KBM-7 (cell line): ENCODE results near the gene DCST1.
A peak's percentile ranks its signal among the peaks of the same experiment; 100 is the strongest.

ENCODE experiments used
- DNase-seq: peaks from one replicate; pipeline ENCODE4 v3.0.0-alpha.2; 2015
- in situ Hi-C: fragments of 300-500 bp; cut with MboI; formaldehyde crosslinking; loops from 2 replicates; pipeline ENCODE4 v1.14.3; 2020; ENCODE audit warnings: low sequenced_read_pairs, low pct_unique_long_range_greater_than_20kb, mixed read lengths

Gene DCST1

DNA sequence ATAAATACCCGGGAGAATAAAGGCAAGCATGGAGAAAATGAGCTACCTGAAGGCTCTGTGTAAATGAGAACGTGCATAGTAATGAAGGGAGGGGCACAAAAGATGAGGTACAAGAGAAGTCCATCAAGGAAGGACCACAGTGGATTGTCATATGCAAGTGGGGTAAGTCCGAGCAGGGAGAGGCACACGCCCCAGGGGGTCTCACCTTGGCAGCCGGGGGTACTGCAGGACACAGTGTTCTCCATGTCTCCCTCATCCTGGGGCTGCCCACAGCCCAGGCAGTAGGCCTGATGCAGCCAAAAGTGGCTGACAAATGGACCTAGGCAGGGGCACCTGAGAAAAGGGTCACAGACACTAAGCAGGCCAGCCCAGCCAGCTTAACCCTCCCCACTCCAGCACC lies 10.0 kb upstream of the DCST1 start:
- no peak for DNase-seq
- in situ Hi-C loops = no loop called here

DNA sequence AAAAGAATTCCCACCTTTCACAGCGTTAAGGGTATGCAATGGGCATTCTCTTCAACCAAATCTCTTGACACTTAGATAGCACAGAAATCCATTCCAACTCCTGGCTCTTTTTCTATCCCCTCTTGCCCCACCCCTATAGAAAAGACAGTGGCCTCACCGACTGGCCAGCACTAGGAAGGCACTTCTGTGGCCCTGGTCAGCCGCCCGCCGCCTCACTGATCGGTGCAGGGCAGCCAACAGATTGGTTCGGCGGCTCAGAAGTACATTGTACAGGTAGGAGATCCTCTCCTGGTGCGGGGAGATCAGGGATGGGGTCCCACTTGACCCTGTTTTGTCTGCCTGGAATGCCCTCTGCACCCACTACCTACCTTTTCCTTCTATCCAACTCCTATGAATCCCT lies 9.3 kb upstream of the DCST1 start:
- in situ Hi-C loops = no loop called here
- DNase-seq = no peak

DNA sequence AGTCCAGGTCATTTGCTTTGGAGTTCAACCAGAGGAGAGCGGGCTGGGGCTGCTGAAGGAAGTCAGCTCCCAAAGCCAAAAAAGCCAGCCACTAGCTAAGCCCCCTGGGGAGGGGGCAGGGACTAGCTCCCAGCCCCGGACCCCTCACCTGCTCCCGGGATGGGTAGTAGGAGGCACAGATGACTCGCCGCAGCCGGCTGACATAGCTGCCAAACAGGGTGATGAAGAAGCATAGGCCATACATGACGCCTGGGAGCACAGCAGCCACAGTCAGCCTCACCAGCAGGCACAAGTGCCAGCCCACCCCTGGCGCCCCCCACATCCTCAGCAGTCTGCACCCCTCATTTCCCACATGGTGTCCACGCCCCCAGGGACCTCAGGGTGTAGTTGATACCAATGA lies 7.5 kb upstream of the DCST1 start:
- no peak for DNase-seq
- in situ Hi-C loops = no loop called here

DNA sequence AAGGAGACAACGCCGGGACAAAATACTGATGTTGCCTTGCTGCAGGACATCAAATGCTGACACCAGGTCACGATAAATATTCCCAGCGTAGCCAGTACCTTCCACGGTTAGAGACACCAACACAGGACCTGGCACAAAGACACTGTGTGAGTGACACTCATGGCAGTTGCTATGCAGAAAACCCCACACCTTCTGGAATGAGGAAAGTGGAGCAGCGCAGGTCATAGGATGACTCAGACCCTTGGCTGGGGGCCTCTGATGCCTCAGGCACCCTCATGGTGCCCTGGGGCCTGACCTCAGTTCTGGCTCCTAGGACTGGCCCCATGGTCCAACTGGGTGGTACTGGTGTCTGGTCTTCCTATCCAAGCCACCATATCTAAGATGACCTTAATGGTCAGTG lies 7.0 kb upstream of the DCST1 start:
- in situ Hi-C loops = no loop called here
- no peak for DNase-seq

DNA sequence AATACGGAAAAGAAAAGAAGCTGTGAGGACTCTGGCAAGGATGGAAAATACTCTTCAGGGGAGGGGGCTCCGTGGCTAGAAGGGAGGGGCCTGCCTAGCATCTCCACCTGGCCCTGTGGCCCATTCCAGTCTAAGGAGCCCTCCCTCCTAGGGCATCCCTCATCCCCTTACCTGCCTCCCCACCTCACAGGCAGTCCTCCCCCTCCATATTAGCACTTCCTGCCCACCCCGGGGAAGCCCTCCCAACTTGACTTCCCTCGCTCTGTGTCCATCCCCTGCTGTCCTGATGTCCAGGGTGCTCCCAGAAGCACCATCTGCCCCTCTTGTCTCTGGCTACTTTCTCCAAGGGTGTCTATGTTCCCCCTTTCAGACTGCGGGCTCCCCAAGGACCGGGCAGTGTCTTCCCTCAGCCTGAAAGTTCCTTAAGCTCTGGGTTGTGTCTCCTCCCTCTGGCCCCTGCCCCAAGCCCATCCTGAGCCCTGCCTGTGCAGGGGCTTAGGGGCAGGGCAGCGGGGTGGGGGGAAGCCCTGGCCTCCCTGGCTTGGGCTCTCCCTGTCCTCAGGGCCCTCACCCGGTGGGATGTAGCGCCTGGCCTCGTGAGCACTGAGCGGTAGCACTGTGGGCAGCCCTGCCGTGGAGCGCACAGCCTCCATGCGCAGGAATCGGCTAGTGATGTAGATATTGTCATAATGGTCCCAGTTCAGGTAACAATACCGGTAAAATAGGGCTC lies 3.9 kb upstream of the DCST1 start:
- no peak for DNase-seq
- in situ Hi-C loops = no loop called here

DNA sequence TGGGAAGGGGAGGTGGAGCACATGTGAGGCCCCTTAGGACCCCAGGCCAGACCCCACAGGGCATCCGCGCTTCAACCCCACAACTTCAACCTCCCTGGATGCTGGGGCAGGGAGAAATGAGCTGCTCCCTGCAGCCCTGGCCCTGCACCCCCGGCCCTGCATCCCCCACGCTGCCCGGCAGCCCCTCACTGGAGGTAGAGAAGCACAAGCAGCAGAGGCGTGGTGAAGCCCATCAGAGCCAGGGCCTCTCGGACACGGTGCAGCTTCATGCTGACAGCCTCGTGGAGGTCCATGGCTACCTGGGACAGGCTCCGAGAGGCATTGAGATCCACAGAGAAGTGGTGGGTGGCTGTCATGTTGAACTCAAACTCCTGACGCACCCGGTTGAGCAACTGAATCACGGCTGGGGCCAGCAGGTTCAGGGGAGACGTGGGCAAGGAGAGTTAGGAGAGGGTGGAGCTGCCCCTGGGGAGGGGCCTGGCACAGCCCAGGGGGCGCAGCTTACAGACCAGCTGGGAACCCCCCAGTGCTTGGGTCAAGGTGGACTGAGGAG lies 3.3 kb upstream of the DCST1 start:
- no peak for DNase-seq
- in situ Hi-C loops = no loop called here

DNA sequence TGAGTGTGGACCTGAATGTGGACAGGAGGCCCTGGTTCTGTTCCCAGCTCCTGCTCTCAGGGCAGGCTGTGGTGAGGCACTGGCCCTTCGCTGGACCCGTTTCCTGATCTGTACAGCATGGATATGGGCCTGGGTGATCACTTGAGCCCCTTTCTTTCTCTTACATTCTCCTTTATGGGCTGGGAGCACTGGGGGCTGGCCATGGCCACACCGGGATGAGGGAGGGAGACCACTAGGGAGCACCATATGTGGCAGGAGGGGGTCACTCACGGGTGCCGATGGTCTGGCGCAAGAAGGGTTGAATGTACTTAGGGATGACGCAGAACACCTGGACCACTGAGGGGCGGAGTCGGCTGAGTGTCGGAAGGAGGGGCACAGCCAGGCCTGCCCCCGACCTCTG lies 2.7 kb upstream of the DCST1 start:
- no peak for DNase-seq
- in situ Hi-C loops = no loop called here

DNA sequence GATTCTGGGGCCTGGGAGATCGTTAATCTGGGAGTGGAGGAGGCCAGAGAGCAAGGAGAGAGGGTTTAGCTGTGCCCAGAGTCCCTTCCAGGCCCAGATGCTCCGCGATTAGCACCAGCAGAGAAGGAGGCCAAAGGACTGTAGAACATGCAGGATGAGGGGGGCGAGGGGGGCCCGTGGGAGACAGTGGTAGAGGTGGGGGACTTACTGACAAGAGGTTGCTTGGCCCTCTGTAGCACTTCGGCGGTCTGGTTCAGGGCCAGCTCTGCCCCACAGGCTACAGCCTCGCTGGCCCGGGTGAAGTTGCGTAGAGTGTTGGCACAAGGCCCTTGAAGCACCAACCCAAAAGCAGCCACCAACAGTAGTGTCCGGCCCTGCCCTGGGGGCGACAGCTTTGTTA lies 738 bp upstream of the DCST1 start:
- in situ Hi-C loops = no loop called here
- no peak for DNase-seq

DNA sequence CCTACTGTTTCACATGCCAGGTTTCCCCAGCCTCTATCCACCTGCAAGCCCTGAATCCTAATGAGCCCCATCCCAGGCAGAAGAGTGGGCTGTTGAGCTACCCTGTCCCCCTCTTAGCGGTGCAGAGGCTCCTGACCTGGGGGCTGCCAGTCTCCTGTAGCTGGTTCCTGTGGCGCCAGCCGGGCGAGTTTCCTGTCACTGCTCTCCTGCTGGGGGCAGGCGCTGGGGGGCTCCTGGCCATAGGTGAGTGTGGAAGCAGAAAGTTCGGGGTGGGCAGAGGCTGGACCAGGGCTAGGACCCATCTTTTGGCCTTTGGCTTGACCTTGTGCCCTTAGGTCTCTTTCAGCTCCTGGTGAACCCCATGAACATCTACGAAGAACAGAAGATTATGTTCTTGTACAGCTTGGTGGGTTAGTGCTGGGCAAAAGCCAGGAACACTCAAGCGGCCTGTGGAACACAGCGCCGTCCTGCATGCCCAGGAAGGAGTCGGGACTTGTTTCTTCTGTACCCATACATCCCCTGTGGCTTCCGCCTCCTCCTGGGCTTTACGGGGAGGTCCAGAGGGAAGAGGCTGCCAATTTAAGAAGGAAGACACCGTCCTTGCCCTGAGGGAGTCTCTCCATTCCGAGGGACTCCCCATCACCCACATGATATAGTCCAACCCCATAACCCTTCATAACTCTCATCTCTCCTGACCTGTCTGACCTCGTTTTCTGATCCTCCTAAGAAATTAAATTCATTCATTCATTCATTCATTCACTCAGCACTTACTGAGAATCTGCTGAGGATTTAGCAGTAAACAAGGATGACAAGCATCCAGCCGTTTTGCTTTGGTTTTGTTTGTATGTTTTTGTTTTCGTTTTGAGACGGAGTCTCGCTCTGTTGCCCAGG lies 939 bp downstream of the DCST1 start:
- DNase-seq = no peak
- in situ Hi-C loops = no loop called here

DNA sequence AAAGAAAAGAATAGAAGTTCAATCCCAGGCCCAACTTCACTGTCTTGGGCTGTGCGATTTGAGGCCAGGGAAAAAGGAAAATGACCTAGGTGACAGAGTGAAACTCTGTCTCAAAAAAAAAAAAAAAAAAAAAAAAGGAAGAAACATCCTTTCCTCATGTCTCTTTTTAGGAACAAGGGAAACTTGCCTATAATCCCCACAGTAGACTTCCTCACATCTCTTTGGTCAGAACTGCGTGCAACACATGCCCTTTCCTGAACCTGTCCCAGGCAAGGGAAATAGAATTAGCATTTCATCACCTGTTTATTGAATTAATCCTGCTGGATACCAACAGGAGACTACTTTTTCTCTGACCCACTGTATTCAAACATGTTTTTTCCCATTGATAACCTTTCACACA lies 2.3 kb downstream of the DCST1 start:
- no peak for DNase-seq
- in situ Hi-C loops = no loop called here

DNA sequence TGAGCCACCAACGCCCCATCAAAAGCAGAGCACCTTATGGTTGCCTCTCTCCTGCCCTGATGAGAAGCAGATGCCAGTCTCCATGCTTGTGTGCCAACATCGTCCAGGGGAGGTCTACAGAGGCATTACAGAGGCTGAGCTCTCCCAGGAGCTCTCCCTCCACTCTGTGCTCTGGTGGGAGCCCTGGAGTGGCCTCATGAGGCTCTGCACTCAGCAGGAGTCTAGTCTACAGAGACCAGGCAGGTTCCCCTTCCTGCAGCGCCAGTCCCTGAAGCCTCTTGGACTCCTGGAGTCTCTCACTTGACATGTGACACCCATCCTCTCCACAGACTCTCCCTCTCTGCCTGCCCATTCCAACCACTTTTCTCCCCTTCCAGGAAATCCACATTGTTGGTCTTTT lies 3.4 kb downstream of the DCST1 start:
- DNase-seq = peak; percentile 17
- in situ Hi-C loops = no loop called here

DNA sequence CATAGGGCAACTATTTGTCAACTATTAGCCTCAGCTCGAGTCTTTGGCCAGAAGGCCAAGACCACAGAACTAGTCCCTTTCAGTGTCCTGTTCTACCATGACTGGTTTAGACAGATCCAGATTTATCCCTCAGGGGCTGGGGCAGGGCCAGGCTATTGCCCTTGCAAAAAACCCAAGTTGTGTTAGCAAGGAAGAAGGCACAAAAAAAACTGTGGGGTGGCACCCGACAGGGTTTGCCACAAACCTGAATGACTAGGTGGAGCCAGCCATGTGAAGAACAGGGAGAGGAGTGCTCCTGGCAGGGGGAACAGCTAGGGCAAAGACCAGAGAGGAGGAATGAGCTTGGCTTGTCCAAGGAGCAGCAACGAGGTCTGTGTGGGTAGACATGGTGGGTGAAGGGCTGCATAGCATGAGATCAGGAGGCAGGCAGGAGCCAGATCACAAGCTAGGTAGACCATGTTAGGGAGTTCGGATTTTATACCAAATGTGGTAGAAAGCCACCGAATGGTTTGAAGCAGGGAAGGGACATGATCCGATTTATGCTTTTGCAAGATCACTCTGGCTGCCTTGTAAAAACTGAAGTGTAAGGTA lies 4.3 kb downstream of the DCST1 start:
- in situ Hi-C loops = no loop called here
- DNase-seq = no peak

DNA sequence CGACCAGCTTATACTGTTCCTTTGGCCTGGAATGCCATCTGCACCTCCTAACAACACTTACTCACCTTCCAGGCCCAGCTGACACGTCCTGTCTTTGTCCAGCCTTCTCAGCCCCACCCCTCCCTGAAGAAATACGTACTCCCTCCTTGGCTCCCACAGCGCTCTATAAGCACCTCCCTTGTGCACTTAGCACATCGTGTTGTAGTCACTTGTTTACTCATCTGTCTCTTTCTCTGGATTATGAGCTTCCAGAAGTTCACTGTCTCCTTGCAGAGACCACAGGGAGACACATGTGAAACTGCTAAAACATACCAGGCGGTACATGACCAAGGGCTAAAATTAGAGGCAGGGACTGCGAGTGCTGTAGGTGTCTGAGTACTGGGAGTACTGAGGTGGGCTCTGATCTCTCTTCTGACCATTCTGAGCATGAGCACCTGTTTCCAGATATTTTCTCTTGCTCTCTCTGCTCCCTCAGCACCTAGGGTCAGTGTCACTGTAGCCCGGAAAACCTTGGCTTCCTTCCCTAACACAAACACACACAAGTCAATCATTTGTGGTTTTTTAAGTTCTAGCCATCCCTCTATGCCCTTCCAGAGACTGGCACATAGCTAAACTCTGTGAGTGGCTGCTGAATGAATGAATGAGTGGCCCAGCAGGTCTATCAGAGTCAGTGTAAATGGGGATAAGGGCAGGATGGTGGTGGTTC lies 5.1 kb downstream of the DCST1 start:
- in situ Hi-C loops = no loop called here

DNA sequence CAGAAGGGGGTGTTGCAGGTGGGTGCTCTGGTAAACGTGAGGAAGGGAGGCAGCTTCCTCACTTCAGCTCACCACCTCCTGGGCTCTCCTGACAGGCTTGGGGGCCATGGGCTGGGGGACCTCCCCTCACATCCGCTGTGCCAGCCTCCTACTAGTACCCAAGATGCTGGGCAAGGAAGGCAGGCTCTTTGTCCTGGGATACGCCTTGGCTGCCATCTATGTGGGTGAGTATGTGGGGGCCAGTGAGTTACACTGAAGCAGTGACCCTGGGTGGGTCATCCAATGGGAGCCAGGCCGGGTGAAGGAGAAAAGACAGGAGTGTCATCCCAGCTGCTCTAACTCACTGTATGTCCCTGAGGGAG lies 5.7 kb downstream of the DCST1 start:
- in situ Hi-C loops = no loop called here
- DNase-seq = no peak

More for the DNA sequence above, 5.1 kb downstream of the DCST1 start:
- DNase-seq = no peak

DNA sequence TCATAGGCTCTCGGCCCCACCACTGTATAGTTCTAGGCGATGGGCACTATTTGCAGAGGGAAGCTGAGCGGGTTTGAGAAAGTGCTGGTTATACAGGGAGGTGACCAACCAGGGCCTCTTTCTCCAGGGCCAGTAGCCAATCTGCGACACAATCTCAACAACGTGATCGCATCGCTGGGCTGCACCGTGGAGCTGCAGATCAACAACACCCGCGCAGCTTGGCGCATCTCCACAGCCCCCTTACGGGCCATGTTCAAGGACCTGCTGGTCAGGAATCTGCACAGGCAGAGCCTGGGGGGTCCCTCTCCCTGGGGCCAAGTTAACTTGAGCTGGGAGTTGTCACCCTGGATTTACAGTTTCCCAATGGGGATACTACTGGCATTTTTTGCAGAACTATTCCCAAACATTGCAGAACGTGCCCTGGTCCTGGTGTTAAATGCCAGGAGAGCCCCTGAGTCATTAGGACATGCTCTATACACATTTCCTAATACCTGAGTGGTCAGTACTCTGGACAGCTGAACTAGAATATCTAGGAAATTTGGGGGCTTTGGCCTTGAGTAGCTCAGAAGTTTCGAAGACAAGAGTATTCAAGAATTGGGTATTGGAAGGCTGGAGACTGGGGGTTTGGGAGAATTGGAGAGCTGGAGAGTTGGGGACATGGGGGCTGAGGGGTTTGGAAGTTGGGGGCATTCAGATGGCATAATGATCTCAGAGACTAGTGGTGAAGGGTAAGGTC lies 6.9 kb downstream of the DCST1 start:
- DNase-seq = no peak
- in situ Hi-C loops = no loop called here

DNA sequence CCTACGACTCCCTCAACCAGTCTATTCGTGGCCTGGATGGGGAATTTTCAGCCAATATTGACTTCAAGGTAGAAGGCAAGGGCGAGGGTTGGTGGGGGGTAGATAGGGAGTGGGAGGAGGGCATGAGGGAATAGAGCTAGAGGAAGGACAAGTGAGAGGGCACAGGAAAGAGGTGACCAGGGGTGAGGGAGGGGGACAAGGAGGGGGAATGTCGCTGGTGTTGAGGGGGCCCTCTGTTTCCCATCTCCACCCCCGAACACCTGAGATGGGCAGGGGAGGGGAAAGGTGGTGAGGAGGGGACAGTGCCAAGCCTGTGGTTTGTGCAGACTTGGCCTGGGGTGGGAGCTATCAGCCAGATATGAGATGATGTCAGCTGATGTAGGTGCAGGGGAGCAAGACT lies 9.2 kb downstream of the DCST1 start:
- in situ Hi-C loops = no loop called here
- no peak for DNase-seq

DNA sequence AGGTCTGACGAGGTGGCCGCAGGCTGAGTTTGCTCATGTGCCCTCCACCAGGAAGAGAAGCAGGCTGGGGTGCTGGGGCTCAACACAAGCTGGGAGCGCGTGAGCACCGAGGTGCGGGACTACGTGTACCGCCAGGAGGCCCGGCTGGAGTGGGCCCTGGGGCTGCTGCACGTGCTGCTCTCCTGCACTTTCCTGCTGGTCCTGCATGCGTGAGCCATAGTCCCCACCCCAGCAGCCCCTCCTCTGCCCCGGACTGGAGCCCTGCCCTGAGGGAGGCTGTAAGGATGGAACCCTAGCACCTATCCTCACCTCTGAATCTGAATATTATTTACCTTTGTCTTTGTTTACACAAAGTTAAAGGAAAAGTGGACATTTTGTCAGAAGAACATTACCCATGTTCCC lies 9.7 kb downstream of the DCST1 start:
- DNase-seq = no peak
- in situ Hi-C loops = no loop called here

DNA sequence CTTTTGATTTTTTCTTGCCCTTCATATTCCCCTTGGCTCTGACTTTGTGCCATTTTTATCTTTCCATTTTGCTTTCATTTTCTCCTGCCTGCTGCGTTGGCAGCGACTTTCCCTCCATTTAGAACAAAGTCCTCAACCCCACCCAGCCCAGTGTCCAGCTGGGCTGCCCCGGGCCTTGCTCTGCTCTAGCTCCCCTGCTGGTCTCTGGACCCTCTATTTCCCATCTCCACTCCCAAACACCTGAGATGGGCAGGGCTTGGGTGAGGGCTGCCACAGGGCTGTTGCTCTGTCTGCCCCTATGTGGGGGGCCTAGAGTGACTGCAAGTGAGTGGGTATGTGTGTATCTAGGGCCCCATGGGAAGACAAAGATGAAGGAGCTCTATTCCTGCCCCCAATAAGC lies 10.2 kb downstream of the DCST1 start:
- in situ Hi-C loops = no loop called here
- DNase-seq = no peak

DNA sequence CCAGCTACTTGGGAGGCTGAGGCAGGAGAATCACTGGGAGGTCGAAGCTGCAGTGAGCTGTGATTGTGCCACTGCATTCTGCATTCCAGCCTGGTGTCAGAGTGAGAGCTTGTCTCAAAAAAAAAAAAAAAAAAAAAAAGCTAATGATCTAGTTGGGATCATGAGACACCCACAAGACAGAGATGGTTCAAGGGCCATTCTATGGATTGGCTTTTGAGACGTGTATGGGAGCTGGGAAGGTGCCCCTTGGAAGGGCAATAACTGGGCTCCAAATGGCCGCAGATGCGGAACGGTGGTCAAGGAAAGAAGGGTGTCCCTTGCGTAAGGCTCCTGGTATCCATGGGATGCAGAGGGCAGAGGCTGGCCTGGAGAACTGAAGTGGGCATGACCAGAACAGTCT lies 10.7 kb downstream of the DCST1 start:
- in situ Hi-C loops = no loop called here
- no peak for DNase-seq
